NCI-H1417 (cell line): ENCODE measurements around the gene CHTF8.
"Not testable (repeated sequence)": the region's sequence is repeated elsewhere in the genome, so short reads cannot be mapped to it uniquely, and the experiment has no call there.

Experiments
- DNase-seq, 3 experiments: peaks; one replicate each; lab custom pipeline; 2025; lab: John Stamatoyannopoulos, UW

Gene CHTF8

GRCh38 chr16:69138608-69139007 lies 6.2 kb upstream of the CHTF8 start:
- DNase-seq = no peak

- no peak for DNase-seq
These were observed 1.1 kb upstream of the CHTF8 start for GRCh38 chr16:69133373-69133954.

- peak; percentile 44 to 86 (median 86) for DNase-seq
These were observed 457 bp downstream of the CHTF8 start for GRCh38 chr16:69131839-69132423.

GRCh38 chr16:69131167-69131838 lies 1.1 kb downstream of the CHTF8 start:
- DNase-seq = peak in 1 of 3 experiments; percentile 68

- DNase-seq = no peak
These were observed 1.9 kb downstream of the CHTF8 start for GRCh38 chr16:69130461-69130860.

- DNase-seq = no peak
These were observed 4.3 kb downstream of the CHTF8 start for GRCh38 chr16:69127966-69128510.

- not testable (repeated sequence) for DNase-seq
These were observed 5.6 kb downstream of the CHTF8 start for GRCh38 chr16:69126801-69127200.

- no peak for DNase-seq
These were observed 6.2 kb downstream of the CHTF8 start for GRCh38 chr16:69126221-69126620.

- not testable (repeated sequence) for DNase-seq
These were observed 7.4 kb downstream of the CHTF8 start for GRCh38 chr16:69124961-69125360.

- DNase-seq = not testable (repeated sequence)
These were observed 8.0 kb downstream of the CHTF8 start for GRCh38 chr16:69124406-69124805.

- peak; percentile 23 to 86 (median 33) for DNase-seq
These were observed 8.5 kb downstream of the CHTF8 start for GRCh38 chr16:69123910-69124309.

GRCh38 chr16:69120096-69120664 lies 12.2 kb downstream of the CHTF8 start:
- DNase-seq = no peak

- DNase-seq = no peak
These were observed 12.9 kb downstream of the CHTF8 start for GRCh38 chr16:69119536-69119935.

- DNase-seq = no peak
These were observed 13.4 kb downstream of the CHTF8 start for GRCh38 chr16:69118994-69119393.

GRCh38 chr16:69118468-69118867 lies 13.9 kb downstream of the CHTF8 start:
- DNase-seq = no peak

- DNase-seq = no peak
These were observed 15.5 kb downstream of the CHTF8 start for GRCh38 chr16:69116906-69117305.

- no peak for DNase-seq
These were observed 16.0 kb downstream of the CHTF8 start for GRCh38 chr16:69116256-69116875.

GRCh38 chr16:69115837-69116236 lies 16.6 kb downstream of the CHTF8 start:
- no peak for DNase-seq

GRCh38 chr16:69115361-69115760 lies 17.0 kb downstream of the CHTF8 start:
- DNase-seq = no peak

- DNase-seq = no peak
These were observed 17.4 kb downstream of the CHTF8 start for GRCh38 chr16:69114976-69115355.

GRCh38 chr16:69114346-69114975 lies 17.9 kb downstream of the CHTF8 start:
- DNase-seq = no peak

GRCh38 chr16:69113216-69113615 lies 19.2 kb downstream of the CHTF8 start:
- no peak for DNase-seq
